ENCODE measurements around the gene BMP7.

Gene BMP7

GRCh38 chr20:57147185-57147584 lies 119.3 kb downstream of the BMP7 start:
- no peak overlapping the region for H3K4me3 ChIP-seq (ENCODE audit: low read depth, low read length)
- no peak for TF ChIP-seq CTCF (IDR thresholded peaks at IDR 0.05; ENCODE audit: low read depth, low read length, missing control alignments)
- no peak for DNase-seq (ENCODE audit: low read depth)
- in situ Hi-C loops (cut with HindIII; ENCODE audit: low sequenced_read_pairs), result no loop called here

- H3K4me3 ChIP-seq (ENCODE audit: low read depth, low read length), result no peak overlapping the region
- no peak for DNase-seq (ENCODE audit: low read depth)
- in situ Hi-C loops (cut with HindIII; ENCODE audit: low sequenced_read_pairs), result no loop called here
- no peak for TF ChIP-seq CTCF (IDR thresholded peaks at IDR 0.05; ENCODE audit: low read depth, low read length, missing control alignments)
Observed at GRCh38 chr20:57146155-57146554, 120.3 kb downstream of the BMP7 start.

DNA sequence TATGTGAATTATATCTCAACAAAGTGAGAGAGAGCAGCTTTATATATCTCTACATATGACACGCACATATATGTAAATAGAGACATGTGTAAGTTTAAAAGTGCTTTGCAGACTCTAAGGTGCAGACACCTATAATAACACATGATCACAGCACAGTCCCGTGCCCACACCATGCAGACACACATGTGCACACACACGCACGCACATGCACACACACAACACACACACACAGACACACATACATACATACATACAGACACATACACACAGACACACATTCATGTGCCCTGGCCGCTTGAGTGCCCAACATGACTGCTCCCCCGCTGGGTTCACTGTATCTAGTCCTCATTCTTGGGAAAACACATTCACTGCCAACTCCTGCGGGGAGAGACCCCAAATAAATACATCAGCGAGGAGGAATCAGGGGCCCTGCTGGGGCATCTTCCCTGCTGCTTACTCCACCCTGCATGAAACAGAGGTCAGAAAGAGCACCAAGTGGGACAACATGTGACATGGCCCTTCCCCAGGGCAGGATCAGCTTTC lies 121.3 kb downstream of the BMP7 start:
- TF ChIP-seq CTCF (IDR thresholded peaks at IDR 0.05; ENCODE audit: low read depth, low read length, missing control alignments), result no peak
- in situ Hi-C loops (cut with HindIII; ENCODE audit: low sequenced_read_pairs), result no loop called here
- no peak for DNase-seq (ENCODE audit: low read depth)
- H3K4me3 ChIP-seq (ENCODE audit: low read depth, low read length), result no peak overlapping the region

GRCh38 chr20:57143173-57143572 lies 123.3 kb downstream of the BMP7 start:
- H3K4me3 ChIP-seq (ENCODE audit: low read depth, low read length), result no peak overlapping the region
- DNase-seq (ENCODE audit: low read depth), result no peak
- in situ Hi-C loops (cut with HindIII; ENCODE audit: low sequenced_read_pairs), result no loop called here
- TF ChIP-seq CTCF (IDR thresholded peaks at IDR 0.05; ENCODE audit: low read depth, low read length, missing control alignments), result no peak

- no peak for DNase-seq (ENCODE audit: low read depth)
- no peak for TF ChIP-seq CTCF (IDR thresholded peaks at IDR 0.05; ENCODE audit: low read depth, low read length, missing control alignments)
- no peak overlapping the region for H3K4me3 ChIP-seq (ENCODE audit: low read depth, low read length)
- in situ Hi-C loops (cut with HindIII; ENCODE audit: low sequenced_read_pairs), result no loop called here
Observed at GRCh38 chr20:57142667-57143066, 123.8 kb downstream of the BMP7 start.

DNA sequence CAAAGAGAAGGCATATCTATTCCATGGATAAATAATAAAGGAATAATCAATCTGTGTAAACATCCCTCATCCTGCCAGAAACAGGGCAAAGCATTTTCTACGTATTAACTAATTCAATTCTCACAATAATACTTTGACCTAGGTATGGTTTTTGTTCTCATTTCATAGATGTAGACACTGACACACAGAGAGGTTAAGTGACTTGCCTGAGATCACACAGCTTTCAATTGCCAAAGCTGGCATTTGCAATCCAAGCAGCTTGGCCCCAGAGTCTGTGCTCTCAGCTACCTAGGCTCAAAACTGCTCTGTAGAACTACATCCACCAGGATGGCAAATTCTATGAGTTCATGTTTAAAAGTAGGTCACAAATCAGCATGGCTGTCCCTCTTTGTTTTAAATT lies 124.9 kb downstream of the BMP7 start:
- no peak for TF ChIP-seq CTCF (IDR thresholded peaks at IDR 0.05; ENCODE audit: low read depth, low read length, missing control alignments)
- in situ Hi-C loops (cut with HindIII; ENCODE audit: low sequenced_read_pairs), result no loop called here
- no peak overlapping the region for H3K4me3 ChIP-seq (ENCODE audit: low read depth, low read length)
- DNase-seq (ENCODE audit: low read depth), result no peak
